ENCODE results near the gene VTN. TPM values are rescaled to one million over a fixed set of nuclear protein-coding genes. Genes with fewer than 3 reads are reported as not detected.

The VTN gene
- total RNA-seq, 1 donor from 2014 or later = 0.18 TPM

- DNase-seq = peak; percentile 82
- Mint-ChIP-seq H3K4me3 (peak within 1 kb of the TSS; percentile 94), H3K9me3 (no peaks in the 10 kb centered on the region), H3K27me3 (no peaks in the 10 kb centered on the region), H3K36me3 (ENCODE audit: low read depth) (peaks cover 3% of the 10 kb centered on the region), H3K4me1 (peaks cover 23% of the 10 kb centered on the region), H3K27ac (peak within 1 kb of the TSS; percentile 85)
- ATAC-seq (ENCODE audit: low read depth) = peak; percentile 90
- intact Hi-C loops (cut with micrococcal nuclease) = loop anchor here (1.0 to 5.0 kb wide), 4 partner anchors 14 to 54 kb away; partner anchors contain the start of genes IFT20, POLDIP2, SLC46A1 and TMEM97
- ChIA-PET CTCF (interaction anchor here (2.1 kb wide), 1 partner anchor 46 kb away, joined by 6 read pairs; no protein-coding TSS in a partner anchor), POLR2A (interaction anchor here (0.7 to 2.5 kb wide), 4 partner anchors 10 to 36 kb away, joined by 3 to 20 read pairs (median 10); partner anchors contain the start of genes IFT20, POLDIP2 and TNFAIP1)
- no peak for TF ChIP-seq CTCF (IDR thresholded peaks at IDR 0.05)
Observed at GRCh38 chr17:28371245-28372202, 1.4 kb upstream of the VTN start, which contains the start of gene SARM1. Gene SARM1, plus strand, starts transcription at chr17:28371694. Its CDS starts 339 bp downstream, at chr17:28372033.

GRCh38 chr17:28370744-28371103, 617 bp upstream of the VTN start:
- H3K4me3 Mint-ChIP-seq = peak overlapping the region; percentile 94
- DNase-seq (no peak), ATAC-seq (ENCODE audit: low read depth) (no peak)
- no peak for TF ChIP-seq CTCF (IDR thresholded peaks at IDR 0.05)
- H3K36me3 Mint-ChIP-seq (ENCODE audit: low read depth) = peaks cover 3% of the 10 kb centered on the region
- intact Hi-C loops (cut with micrococcal nuclease) = loop anchor here (1.0 to 5.0 kb wide), 4 partner anchors 13 to 53 kb away; partner anchors contain the start of genes IFT20, POLDIP2, SLC46A1 and TMEM97
- H3K27ac Mint-ChIP-seq = peak overlapping the region; percentile 85
- CTCF ChIA-PET = interaction anchor here (0.8 to 1.3 kb wide), 2 partner anchors 38 to 46 kb away, joined by 3 to 7 read pairs; no protein-coding TSS in a partner anchor
- no peaks in the 10 kb centered on the region for H3K27me3 Mint-ChIP-seq
- peaks cover 23% of the 10 kb centered on the region for H3K4me1 Mint-ChIP-seq
- POLR2A ChIA-PET = interaction anchor here (0.8 to 2.5 kb wide), 3 partner anchors 9 to 35 kb away, joined by 3 to 20 read pairs (median 13); partner anchors contain the start of genes IFT20, POLDIP2 and TNFAIP1
- no peaks in the 10 kb centered on the region for H3K9me3 Mint-ChIP-seq

- no peaks in the 10 kb centered on the region for H3K27me3 Mint-ChIP-seq
- intact Hi-C loops (cut with micrococcal nuclease) = loop anchor here (5.0 kb wide), 1 partner anchor 52 kb away; the partner anchor contains the start of gene TMEM97
- no peaks in the 10 kb centered on the region for H3K9me3 Mint-ChIP-seq
- no peak overlapping the region for H3K27ac Mint-ChIP-seq
- peaks cover 4% of the 10 kb centered on the region for H3K36me3 Mint-ChIP-seq (ENCODE audit: low read depth)
- TF ChIP-seq CTCF (IDR thresholded peaks at IDR 0.05) = no peak
- POLR2A ChIA-PET = no interaction called here
- DNase-seq (no peak), ATAC-seq (ENCODE audit: low read depth) (no peak)
- H3K4me1 Mint-ChIP-seq = peaks cover 23% of the 10 kb centered on the region
- CTCF ChIA-PET = interaction anchor here (1.3 kb wide), 1 partner anchor 47 kb away, joined by 7 read pairs; no protein-coding TSS in a partner anchor
- no peak overlapping the region for H3K4me3 Mint-ChIP-seq
Observed at GRCh38 chr17:28369684-28370034, 448 bp downstream of the VTN start.

GRCh38 chr17:28368915-28369683, 1.0 kb downstream of the VTN start:
- Mint-ChIP-seq H3K27ac (no peak overlapping the region), H3K4me3 (no peak overlapping the region), H3K36me3 (ENCODE audit: low read depth) (peaks cover 6% of the 10 kb centered on the region), H3K27me3 (no peaks in the 10 kb centered on the region), H3K9me3 (no peaks in the 10 kb centered on the region), H3K4me1 (peaks cover 23% of the 10 kb centered on the region)
- ChIA-PET CTCF (interaction anchor here (0.8 to 1.3 kb wide), 2 partner anchors 11 to 48 kb away, joined by 3 to 7 read pairs; partner anchors contain the start of gene POLDIP2), POLR2A (interaction anchor here (1.6 kb wide), 1 partner anchor 12 kb away, joined by 4 read pairs; the partner anchor contains the start of gene POLDIP2)
- no peak for DNase-seq
- TF ChIP-seq CTCF (IDR thresholded peaks at IDR 0.05) = no peak
- intact Hi-C loops (cut with micrococcal nuclease) = no loop called here
- no peak for ATAC-seq (ENCODE audit: low read depth)

All from activated B cell treated with CpG ODN at 0.5 μM for 24 hours (primary cell).